ENCODE measurements around the gene HECTD3.

- TF ChIP-seq POLR2A (IDR thresholded peaks at IDR 0.05; ENCODE audit: low read depth) = no peak
- TF ChIP-seq, protein P1, sequence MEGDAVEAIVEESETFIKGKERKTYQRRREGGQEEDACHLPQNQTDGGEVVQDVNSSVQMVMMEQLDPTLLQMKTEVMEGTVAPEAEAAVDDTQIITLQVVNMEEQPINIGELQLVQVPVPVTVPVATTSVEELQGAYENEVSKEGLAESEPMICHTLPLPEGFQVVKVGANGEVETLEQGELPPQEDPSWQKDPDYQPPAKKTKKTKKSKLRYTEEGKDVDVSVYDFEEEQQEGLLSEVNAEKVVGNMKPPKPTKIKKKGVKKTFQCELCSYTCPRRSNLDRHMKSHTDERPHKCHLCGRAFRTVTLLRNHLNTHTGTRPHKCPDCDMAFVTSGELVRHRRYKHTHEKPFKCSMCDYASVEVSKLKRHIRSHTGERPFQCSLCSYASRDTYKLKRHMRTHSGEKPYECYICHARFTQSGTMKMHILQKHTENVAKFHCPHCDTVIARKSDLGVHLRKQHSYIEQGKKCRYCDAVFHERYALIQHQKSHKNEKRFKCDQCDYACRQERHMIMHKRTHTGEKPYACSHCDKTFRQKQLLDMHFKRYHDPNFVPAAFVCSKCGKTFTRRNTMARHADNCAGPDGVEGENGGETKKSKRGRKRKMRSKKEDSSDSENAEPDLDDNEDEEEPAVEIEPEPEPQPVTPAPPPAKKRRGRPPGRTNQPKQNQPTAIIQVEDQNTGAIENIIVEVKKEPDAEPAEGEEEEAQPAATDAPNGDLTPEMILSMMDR (IDR thresholded peaks at IDR 0.05) = no peak
These were observed 26.3 kb upstream of the HECTD3 start for GRCh38 chr1:45037456-45037855.
